ENCODE data around the gene PRDX1. TPM values are rescaled to one million over a fixed set of nuclear protein-coding genes. Genes with fewer than 3 reads are reported as not detected.

PRDX1 gene
- total and polyA plus RNA-seq, 2 of the 13 experiments (the other 11 are each of a cell fraction or from before 2014, with no cell fraction given), result 761 to 1,898 TPM

DNA sequence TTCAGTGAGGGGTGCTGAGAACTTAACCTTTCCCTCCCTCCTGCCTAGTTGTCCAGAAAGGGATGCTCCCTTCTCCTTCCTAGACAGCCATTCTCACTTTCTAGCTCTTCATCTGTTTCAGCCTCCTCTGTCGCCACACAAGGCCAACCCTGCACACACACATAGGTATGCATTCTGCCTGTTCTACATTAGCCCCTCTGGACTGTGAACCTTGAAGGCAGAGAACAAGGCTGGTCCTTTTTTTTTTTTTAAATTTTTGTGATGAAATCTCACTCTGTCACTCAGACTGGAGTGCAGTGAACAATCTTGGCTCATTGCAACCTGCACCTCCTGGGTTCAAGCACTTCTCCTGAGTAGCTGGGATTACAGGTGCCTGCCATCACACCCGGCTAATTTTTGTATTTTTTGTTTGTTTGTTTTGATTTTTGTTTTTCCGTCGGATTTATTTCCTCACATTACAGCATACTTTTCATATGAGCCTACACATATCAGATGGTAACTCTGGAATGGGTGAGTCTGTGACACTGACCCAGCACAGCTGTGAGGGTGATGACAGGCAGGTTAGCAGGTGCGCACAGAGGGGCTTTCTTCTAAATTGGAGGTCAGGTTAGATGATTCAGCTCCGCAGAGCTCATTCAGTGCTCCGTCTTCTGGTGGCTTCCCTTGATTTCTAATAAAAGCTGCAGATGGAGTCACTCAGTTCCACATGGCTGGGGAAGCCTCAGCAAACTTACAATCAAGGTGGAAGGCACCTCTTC lies 24.0 kb upstream of the PRDX1 start (continued):
- TF ChIP-seq PPARG (CRISPR knock-in tag; conservative IDR thresholded peaks at IDR 0.05), result no peak
- TF ChIP-seq HNRNPH1 (optimal IDR thresholded peaks at IDR 0.05; ENCODE audit: low read depth, low read length), result no peak
- TF ChIP-seq ZFP90 (CRISPR knock-in tag; IDR thresholded peaks at IDR 0.05; ENCODE audit: borderline replicate concordance), result no peak
- TF ChIP-seq STAT6 (CRISPR knock-in tag; IDR thresholded peaks at IDR 0.05; ENCODE audit: borderline replicate concordance), result no peak
- no peak for TF ChIP-seq ATAD3A (CRISPR knock-in tag; IDR thresholded peaks at IDR 0.05)
- 0 out of 2 replicates have a peak, but pooled peaks have one; percentile 42 for TF ChIP-seq RXRB (CRISPR knock-in tag; IDR thresholded peaks at IDR 0.05; ENCODE audit: borderline replicate concordance)
- no peak for TF ChIP-seq ZNF30 (CRISPR knock-in tag; IDR thresholded peaks at IDR 0.05)
- TF ChIP-seq GATAD1 (CRISPR knock-in tag; IDR thresholded peaks at IDR 0.05), result no peak
- no peak for TF ChIP-seq PRPF4 (IDR thresholded peaks at IDR 0.05; ENCODE audit: low read depth, low read length, poor library complexity, severe bottlenecking)
- TF ChIP-seq CEBPG (CRISPR knock-in tag; IDR thresholded peaks at IDR 0.05), result peak; percentile 74
- no peak for TF ChIP-seq ZHX1 (CRISPR knock-in tag; IDR thresholded peaks at IDR 0.05; ENCODE audit: low read depth)
- TF ChIP-seq PAF1 (CRISPR knock-in tag; IDR thresholded peaks at IDR 0.05), result no peak
- TF ChIP-seq BRD4 (CRISPR knock-in tag; IDR thresholded peaks at IDR 0.05), result no peak
- TF ChIP-seq SOX13 (IDR thresholded peaks at IDR 0.05), result no peak
- peak in 1 of 2 experiments; percentile 29; a peak in 1 of 4 replicates for TF ChIP-seq SOX13 (CRISPR knock-in tag; conservative IDR thresholded peaks at IDR 0.05 in 1 of 2, IDR thresholded peaks at IDR 0.05 in 1 of 2)
- peak; percentile 31; the same call in 1 of the 2 replicates for TF ChIP-seq DRAP1 (CRISPR knock-in tag; IDR thresholded peaks at IDR 0.05)
- TF ChIP-seq FOSL1 (CRISPR knock-in tag; IDR thresholded peaks at IDR 0.05; ENCODE audit: borderline replicate concordance), result no peak
- no peak for TF ChIP-seq TGIF2 (CRISPR knock-in tag; IDR thresholded peaks at IDR 0.05)
- TF ChIP-seq AFF4 (CRISPR knock-in tag; IDR thresholded peaks at IDR 0.05), result no peak

All from HepG2 (cell line).